GM12864 (cell line): ENCODE measurements around the gene LRP10.

ENCODE experiments used
- DNase-seq: peaks from one replicate; pipeline ENCODE4 v3.0.0-alpha.2; 2011; ENCODE audit warnings: low read depth
- H3K4me3 ChIP-seq: 2 replicates; pipeline ENCODE4 v1.5.1; 2011; ENCODE audit warnings: mild to moderate bottlenecking, low read depth, low read length, control low read depth
- TF ChIP-seq, protein P1 (sequence below): IDR thresholded peaks from 2 replicates; pipeline ENCODE4 v1.5.1; 2011; ENCODE audit warnings: low read depth, mild to moderate bottlenecking, moderate library complexity, low read length, control low read depth, inconsistent platforms; ENCODE audit errors: missing control alignments

LRP10 gene

DNA sequence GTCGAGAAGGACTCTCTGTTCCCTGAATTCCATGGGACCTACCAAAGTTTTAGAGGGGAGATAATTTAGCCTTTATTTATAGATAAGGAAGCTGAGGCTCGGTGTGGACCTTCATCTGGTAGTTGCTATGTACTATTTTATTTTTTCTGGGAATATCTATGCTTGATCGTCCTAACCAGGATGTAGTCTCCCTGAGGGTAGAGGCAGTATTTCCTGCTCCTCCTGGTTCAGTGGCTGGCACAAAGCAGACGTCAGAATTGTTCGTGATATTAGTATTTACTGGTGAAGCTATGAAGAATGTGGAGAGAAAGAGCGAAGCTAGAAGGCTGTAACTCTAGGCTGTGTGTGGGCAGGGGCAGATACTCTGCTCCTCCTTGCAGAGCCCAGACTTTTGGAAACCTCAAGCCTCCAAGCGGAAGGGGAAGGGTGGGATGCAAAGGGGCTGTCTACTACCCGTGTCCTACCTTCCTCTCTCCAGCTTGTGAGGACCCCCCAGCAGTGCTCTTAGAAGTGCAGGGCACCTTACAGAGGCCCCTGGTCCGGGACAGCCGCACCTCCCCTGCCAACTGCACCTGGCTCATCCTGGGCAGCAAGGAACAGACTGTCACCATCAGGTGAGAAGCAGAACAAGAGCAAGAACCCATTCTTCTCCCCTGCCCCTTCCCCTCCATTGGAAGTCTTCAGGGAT lies 1.4 kb downstream of the LRP10 start:
- peak overlapping the region; percentile 75 for H3K4me3 ChIP-seq
- DNase-seq: no peak
- TF ChIP-seq, protein P1, sequence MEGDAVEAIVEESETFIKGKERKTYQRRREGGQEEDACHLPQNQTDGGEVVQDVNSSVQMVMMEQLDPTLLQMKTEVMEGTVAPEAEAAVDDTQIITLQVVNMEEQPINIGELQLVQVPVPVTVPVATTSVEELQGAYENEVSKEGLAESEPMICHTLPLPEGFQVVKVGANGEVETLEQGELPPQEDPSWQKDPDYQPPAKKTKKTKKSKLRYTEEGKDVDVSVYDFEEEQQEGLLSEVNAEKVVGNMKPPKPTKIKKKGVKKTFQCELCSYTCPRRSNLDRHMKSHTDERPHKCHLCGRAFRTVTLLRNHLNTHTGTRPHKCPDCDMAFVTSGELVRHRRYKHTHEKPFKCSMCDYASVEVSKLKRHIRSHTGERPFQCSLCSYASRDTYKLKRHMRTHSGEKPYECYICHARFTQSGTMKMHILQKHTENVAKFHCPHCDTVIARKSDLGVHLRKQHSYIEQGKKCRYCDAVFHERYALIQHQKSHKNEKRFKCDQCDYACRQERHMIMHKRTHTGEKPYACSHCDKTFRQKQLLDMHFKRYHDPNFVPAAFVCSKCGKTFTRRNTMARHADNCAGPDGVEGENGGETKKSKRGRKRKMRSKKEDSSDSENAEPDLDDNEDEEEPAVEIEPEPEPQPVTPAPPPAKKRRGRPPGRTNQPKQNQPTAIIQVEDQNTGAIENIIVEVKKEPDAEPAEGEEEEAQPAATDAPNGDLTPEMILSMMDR: no peak

DNA sequence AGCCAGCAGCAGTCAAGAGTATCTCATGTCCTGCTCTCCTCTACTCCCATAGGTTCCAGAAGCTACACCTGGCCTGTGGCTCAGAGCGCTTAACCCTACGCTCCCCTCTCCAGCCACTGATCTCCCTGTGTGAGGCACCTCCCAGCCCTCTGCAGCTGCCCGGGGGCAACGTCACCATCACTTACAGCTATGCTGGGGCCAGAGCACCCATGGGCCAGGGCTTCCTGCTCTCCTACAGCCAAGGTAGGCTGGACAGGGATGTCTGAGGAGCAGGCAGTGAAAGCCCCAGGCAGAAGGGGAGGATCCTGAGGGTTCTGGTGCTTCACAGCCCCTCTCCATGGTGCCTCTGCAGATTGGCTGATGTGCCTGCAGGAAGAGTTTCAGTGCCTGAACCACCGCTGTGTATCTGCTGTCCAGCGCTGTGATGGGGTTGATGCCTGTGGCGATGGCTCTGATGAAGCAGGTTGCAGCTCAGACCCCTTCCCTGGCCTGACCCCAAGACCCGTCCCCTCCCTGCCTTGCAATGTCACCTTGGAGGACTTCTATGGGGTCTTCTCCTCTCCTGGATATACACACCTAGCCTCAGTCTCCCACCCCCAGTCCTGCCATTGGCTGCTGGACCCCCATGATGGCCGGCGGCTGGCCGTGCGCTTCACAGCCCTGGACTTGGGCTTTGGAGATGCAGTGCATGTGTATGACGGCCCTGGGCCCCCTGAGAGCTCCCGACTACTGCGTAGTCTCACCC lies 3.6 kb downstream of the LRP10 start:
- DNase-seq: no peak
- no peak overlapping the region for H3K4me3 ChIP-seq
- TF ChIP-seq, protein P1: no peak

DNA sequence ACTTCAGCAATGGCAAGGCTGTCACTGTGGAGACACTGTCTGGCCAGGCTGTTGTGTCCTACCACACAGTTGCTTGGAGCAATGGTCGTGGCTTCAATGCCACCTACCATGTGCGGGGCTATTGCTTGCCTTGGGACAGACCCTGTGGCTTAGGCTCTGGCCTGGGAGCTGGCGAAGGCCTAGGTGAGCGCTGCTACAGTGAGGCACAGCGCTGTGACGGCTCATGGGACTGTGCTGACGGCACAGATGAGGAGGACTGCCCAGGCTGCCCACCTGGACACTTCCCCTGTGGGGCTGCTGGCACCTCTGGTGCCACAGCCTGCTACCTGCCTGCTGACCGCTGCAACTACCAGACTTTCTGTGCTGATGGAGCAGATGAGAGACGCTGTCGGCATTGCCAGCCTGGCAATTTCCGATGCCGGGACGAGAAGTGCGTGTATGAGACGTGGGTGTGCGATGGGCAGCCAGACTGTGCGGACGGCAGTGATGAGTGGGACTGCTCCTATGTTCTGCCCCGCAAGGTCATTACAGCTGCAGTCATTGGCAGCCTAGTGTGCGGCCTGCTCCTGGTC lies 4.3 kb downstream of the LRP10 start:
- TF ChIP-seq, protein P1: no peak
- no peak for DNase-seq

DNA sequence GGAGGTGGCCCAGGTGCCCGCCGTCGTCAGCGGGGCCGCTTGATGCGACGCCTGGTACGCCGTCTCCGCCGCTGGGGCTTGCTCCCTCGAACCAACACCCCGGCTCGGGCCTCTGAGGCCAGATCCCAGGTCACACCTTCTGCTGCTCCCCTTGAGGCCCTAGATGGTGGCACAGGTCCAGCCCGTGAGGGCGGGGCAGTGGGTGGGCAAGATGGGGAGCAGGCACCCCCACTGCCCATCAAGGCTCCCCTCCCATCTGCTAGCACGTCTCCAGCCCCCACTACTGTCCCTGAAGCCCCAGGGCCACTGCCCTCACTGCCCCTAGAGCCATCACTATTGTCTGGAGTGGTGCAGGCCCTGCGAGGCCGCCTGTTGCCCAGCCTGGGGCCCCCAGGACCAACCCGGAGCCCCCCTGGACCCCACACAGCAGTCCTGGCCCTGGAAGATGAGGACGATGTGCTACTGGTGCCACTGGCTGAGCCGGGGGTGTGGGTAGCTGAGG lies 5.5 kb downstream of the LRP10 start:
- no peak for DNase-seq
- TF ChIP-seq, protein P1: no peak
- no peak overlapping the region for H3K4me3 ChIP-seq

More for the DNA sequence above, 4.3 kb downstream of the LRP10 start:
- H3K4me3 ChIP-seq: no peak overlapping the region

DNA sequence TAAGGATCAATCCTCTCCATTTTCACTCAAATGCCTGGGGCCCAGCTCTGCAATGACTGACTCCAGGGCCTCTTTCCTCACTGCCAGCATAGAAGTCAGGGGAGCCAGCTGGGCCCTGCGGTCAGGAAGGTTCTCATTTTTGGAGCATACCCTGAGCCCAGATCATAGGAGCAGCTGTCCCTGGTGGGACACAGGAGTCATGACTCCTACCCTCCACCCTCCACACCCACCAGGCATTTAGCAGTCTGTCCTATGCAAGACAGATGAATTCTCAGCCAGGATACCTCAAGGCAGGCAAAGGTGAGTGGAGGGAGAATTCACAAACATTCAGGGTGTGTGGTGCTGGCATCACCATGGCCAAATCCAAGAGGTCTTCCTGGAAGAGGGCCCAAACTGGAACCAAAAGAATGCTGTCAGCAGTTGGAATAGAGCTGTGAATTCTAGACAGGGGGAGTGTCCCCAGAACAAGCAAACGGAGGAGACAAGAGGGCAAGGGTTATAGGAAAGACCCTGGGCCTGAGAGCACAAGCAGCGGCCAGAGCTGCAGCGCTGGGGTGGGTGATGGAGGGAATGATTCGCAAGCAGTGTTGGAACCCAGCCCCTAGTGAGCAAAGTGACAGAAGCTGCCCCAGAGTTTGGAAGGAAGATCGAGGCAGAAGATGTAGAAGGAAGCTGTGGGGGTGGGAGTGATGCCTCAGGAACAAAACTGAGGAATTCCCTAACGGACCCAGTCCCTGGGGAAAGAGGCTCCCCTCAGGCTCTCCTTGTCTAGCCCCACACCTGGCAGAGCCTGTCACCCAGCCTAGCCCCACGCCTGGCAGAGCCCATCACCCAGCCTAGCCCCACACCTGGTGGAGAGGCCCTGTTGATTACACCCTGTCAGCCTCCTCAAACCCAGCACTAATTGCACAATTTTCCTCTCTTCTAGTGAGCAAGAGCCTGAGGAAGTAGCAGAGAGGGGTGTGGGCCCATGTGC lies 7.0 kb downstream of the LRP10 start:
- no peak for DNase-seq
- no peak overlapping the region for H3K4me3 ChIP-seq
- TF ChIP-seq, protein P1: no peak

DNA sequence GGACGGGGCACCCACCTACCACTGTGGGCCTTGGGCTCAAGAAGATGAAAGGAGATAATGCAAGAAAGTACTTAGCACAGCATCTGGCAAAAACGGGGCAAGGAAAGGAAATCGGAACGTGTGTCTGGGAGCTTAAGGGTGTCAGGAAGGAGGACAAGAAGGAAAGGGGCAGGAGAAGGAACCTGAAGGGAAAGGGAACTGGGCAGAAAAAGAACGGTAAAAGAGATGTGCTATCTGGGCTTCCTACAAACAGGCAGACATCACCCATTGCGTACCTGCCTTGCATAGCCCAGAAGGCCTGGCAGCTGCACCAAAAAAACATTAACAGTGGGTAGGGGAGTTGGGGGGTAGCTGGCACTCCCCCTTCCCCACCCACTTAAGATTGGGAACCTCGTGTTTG lies 10.5 kb downstream of the LRP10 start:
- no peak for DNase-seq
- TF ChIP-seq, protein P1: no peak
- no peak overlapping the region for H3K4me3 ChIP-seq
